Astrocyte (in vitro differentiated cells and primary cell): ENCODE results near the gene RIMBP2. TPM values are rescaled to one million over a fixed set of nuclear protein-coding genes. Genes with fewer than 3 reads are reported as not detected.
"Not testable (repeated sequence)": the region's sequence is repeated elsewhere in the genome, so short reads cannot be mapped to it uniquely, and the experiment has no call there.

Experiments
- DNase-seq: peaks from one replicate; pipeline ENCODE4 v3.0.0-alpha.2; 2010; ENCODE audit warnings: low read depth
- FAIRE-seq: peaks from 2 replicates; lab custom pipeline; 2011; peaks lifted over from hg19 to GRCh38; lab: Jason Lieb, UNC
- H2AFZ ChIP-seq: 2 replicates; pipeline ENCODE4 v1.6.0; 2012; ENCODE audit warnings: low read depth, low read length, inconsistent platforms
- H3K27ac ChIP-seq: 2 replicates; pipeline ENCODE4 v1.5.1; 2011; ENCODE audit warnings: low read depth, low read length, inconsistent platforms
- H3K27me3 ChIP-seq: 2 replicates; pipeline ENCODE4 v1.6.0; 2011; ENCODE audit warnings: low read length, inconsistent platforms; ENCODE audit not compliant: insufficient read depth
- H3K36me3 ChIP-seq: 2 replicates; pipeline ENCODE4 v1.5.1; 2011; ENCODE audit warnings: low read length, inconsistent platforms; ENCODE audit not compliant: insufficient read depth
- H3K4me1 ChIP-seq: 2 replicates; pipeline ENCODE4 v1.5.1; 2011; ENCODE audit warnings: low read length, inconsistent platforms; ENCODE audit not compliant: insufficient read depth
- H3K4me2 ChIP-seq: 2 replicates; pipeline ENCODE4 v1.6.0; 2012; ENCODE audit warnings: low read length, inconsistent platforms
- H3K4me3 ChIP-seq: 2 replicates; pipeline ENCODE4 v1.5.1; 2011; ENCODE audit warnings: low read depth, mild to moderate bottlenecking, low read length, inconsistent platforms; ENCODE audit not compliant: insufficient read depth
- H3K79me2 ChIP-seq: 2 replicates; pipeline ENCODE4 v1.6.0; 2012; ENCODE audit warnings: mild to moderate bottlenecking, low read length, inconsistent platforms; ENCODE audit not compliant: insufficient read depth
- H3K9ac ChIP-seq: 2 replicates; pipeline ENCODE4 v1.6.0; 2012; ENCODE audit warnings: mild to moderate bottlenecking, low read length, inconsistent platforms
- H3K9me3 ChIP-seq: 2 replicates; pipeline ENCODE4 v1.5.1; 2012; ENCODE audit warnings: low read depth, mild to moderate bottlenecking, low read length, inconsistent platforms; ENCODE audit not compliant: insufficient read depth
- H4K20me1 ChIP-seq: 2 replicates; pipeline ENCODE4 v1.6.0; 2012; ENCODE audit warnings: low read length, inconsistent platforms; ENCODE audit not compliant: insufficient read depth
- H3K27ac Mint-ChIP-seq: one replicate; pipeline ENCODE4 v1.8.0; 2021; ENCODE audit warnings: mild to moderate bottlenecking, mixed read lengths; ENCODE audit not compliant: unreplicated experiment
- H3K27me3 Mint-ChIP-seq: one replicate; pipeline ENCODE4 v1.8.0; 2021; ENCODE audit warnings: low read depth, mixed read lengths; ENCODE audit not compliant: unreplicated experiment
- H3K36me3 Mint-ChIP-seq: one replicate; pipeline ENCODE4 v1.8.0; 2021; ENCODE audit warnings: low read depth, mixed read lengths; ENCODE audit not compliant: unreplicated experiment
- H3K4me1 Mint-ChIP-seq: one replicate; pipeline ENCODE4 v1.8.0; 2021; ENCODE audit warnings: low read depth, mixed read lengths; ENCODE audit not compliant: unreplicated experiment
- H3K4me3 Mint-ChIP-seq: one replicate; pipeline ENCODE4 v1.8.0; 2021; ENCODE audit warnings: mild to moderate bottlenecking, moderate library complexity, mixed read lengths; ENCODE audit not compliant: unreplicated experiment
- H3K9me3 Mint-ChIP-seq: one replicate; pipeline ENCODE4 v1.8.0; 2021; ENCODE audit warnings: mild to moderate bottlenecking, mixed read lengths; ENCODE audit not compliant: unreplicated experiment
- EZH2 ChIP-seq: IDR thresholded peaks from 2 replicates; pipeline ENCODE4 v1.6.1; 2012; ENCODE audit warnings: mild to moderate bottlenecking, low read length, inconsistent platforms; ENCODE audit not compliant: insufficient read depth
- total RNA-seq: library from RNA; stranded (reverse); gene quantifications from 2 replicates; pipeline ENCODE4 v1.2.1, GENCODE V29; 2021
- TF ChIP-seq, protein P1 (sequence below): IDR thresholded peaks from 2 replicates; pipeline ENCODE4 v1.5.1; 2011; ENCODE audit warnings: low read depth, mild to moderate bottlenecking, inconsistent platforms, low read length, moderate library complexity; ENCODE audit not compliant: insufficient read depth

The RIMBP2 gene
- total RNA-seq, 1 donor from 2014 or later, result 2.2 TPM

DNA sequence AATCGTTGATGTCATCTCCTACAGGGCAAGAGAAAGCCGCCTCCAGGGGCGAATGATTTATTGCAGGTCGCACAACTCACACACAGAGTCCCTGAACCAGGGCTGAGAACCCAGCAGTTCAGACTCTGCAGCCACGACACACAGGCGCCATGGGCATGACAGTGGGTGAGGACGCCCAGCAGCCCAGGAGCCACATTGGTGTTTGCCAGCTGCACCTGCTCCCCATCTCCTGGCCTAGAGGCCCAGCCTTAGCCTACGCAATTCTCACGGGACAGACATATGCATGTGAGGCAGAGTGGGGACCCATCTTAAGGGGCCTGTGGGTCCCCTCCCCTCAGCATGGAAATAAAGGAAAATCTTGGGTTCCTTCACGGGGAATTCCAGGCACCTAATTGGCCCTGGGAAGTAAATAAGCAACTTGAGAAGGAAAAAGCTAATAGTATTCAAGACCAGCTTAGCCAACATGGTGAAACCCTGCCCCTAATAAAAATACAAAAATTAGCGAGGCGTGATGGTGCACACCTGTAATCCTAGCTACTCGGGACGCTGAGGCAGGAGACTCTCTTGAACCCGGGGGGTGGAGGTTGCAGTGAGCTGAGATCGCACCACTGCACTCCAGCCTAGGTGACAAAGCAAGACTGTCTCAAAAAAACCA is 69.3 kb downstream of the RIMBP2 start:
- Histone ChIP-seq H3K4me3 (no peak overlapping the region), H2AFZ (no peak overlapping the region), H3K4me2 (no peak overlapping the region), H3K79me2 (no peaks in the 10 kb centered on the region), H3K4me1 (no peaks in the 10 kb centered on the region), H3K27ac (no peak overlapping the region), H4K20me1 (no peaks in the 10 kb centered on the region), H3K27me3 (no peaks in the 10 kb centered on the region), H3K9me3 (peaks cover 5% of the 10 kb centered on the region), H3K36me3 (no peaks in the 10 kb centered on the region), H3K9ac (no peak overlapping the region)
- FAIRE-seq (no peak), DNase-seq (no peak)
- Mint-ChIP-seq H3K36me3 (peaks cover 2% of the 10 kb centered on the region), H3K4me3 (no peak overlapping the region), H3K4me1 (no peaks in the 10 kb centered on the region), H3K9me3 (peaks cover 10% of the 10 kb centered on the region), H3K27ac (no peak overlapping the region), H3K27me3 (peaks cover 1% of the 10 kb centered on the region)
- no peak for TF ChIP-seq EZH2
- TF ChIP-seq, protein P1, sequence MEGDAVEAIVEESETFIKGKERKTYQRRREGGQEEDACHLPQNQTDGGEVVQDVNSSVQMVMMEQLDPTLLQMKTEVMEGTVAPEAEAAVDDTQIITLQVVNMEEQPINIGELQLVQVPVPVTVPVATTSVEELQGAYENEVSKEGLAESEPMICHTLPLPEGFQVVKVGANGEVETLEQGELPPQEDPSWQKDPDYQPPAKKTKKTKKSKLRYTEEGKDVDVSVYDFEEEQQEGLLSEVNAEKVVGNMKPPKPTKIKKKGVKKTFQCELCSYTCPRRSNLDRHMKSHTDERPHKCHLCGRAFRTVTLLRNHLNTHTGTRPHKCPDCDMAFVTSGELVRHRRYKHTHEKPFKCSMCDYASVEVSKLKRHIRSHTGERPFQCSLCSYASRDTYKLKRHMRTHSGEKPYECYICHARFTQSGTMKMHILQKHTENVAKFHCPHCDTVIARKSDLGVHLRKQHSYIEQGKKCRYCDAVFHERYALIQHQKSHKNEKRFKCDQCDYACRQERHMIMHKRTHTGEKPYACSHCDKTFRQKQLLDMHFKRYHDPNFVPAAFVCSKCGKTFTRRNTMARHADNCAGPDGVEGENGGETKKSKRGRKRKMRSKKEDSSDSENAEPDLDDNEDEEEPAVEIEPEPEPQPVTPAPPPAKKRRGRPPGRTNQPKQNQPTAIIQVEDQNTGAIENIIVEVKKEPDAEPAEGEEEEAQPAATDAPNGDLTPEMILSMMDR, result no peak

DNA sequence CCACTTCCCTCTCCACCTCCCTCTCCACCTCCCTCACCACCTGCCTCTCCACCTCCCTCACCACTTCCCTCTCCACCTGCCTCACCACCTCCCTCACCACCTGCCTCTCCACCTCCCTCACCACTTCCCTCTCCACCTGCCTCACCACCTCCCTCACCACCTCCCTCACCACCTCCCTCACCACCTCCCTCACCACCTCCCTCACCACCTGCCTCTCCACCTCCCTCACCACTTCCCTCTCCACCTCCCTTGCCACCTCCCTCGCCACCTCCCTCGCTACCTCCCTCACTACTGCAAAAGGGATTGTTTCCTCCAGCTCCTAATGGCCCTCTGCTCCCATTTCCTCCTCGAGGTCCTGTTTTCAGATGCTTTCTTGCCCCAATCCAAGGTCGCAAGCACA is 69.9 kb downstream of the RIMBP2 start:
- peaks cover 13% of the 10 kb centered on the region for H3K9me3 Mint-ChIP-seq

DNA sequence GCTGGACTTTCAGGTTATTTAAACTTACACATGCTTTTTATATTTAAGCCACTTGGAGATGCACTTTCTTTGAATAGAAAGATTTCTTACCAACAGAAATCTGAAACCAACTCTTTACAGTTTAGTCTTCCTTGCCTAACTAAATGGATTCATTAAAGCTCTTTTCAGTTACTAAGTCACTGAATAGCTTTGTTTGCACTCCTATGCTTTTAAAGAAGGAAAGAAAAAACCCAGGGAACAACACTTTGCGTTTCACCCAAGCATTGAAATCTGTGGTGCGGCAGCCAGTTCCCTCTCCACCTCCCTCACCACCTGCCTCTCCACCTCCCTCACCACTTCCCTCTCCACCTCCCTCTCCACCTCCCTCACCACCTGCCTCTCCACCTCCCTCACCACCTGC is 70.3 kb downstream of the RIMBP2 start:
- no peak overlapping the region for H2AFZ ChIP-seq
- Mint-ChIP-seq H3K27ac (no peak overlapping the region), H3K36me3 (peaks cover 2% of the 10 kb centered on the region), H3K9me3 (peaks cover 13% of the 10 kb centered on the region), H3K27me3 (peaks cover 1% of the 10 kb centered on the region), H3K4me3 (no peak overlapping the region), H3K4me1 (no peaks in the 10 kb centered on the region)
- FAIRE-seq, result no peak
- H3K4me3 ChIP-seq, result no peak overlapping the region
- no peak overlapping the region for H3K27ac ChIP-seq
- no peaks in the 10 kb centered on the region for H3K79me2 ChIP-seq
- H3K9ac ChIP-seq, result no peak overlapping the region
- H4K20me1 ChIP-seq, result no peaks in the 10 kb centered on the region
- DNase-seq, result no peak
- no peaks in the 10 kb centered on the region for H3K27me3 ChIP-seq
- H3K4me1 ChIP-seq, result no peaks in the 10 kb centered on the region
- no peak overlapping the region for H3K4me2 ChIP-seq
- peaks cover 5% of the 10 kb centered on the region for H3K9me3 ChIP-seq
- TF ChIP-seq, protein P1, result no peak
- no peak for TF ChIP-seq EZH2
- H3K36me3 ChIP-seq, result no peaks in the 10 kb centered on the region

More for the DNA sequence above, 69.9 kb downstream of the RIMBP2 start:
- H2AFZ ChIP-seq, H3K4me1 Mint-ChIP-seq, H3K4me3 Mint-ChIP-seq, H3K27me3 Mint-ChIP-seq, H3K27ac ChIP-seq, H3K27me3 ChIP-seq, H4K20me1 ChIP-seq, H3K9me3 ChIP-seq, H3K36me3 Mint-ChIP-seq, H3K9ac ChIP-seq, H3K36me3 ChIP-seq, DNase-seq, H3K4me2 ChIP-seq, H3K79me2 ChIP-seq, H3K4me3 ChIP-seq, H3K27ac Mint-ChIP-seq, H3K4me1 ChIP-seq, FAIRE-seq: not testable (repeated sequence)
